CD4-positive, alpha-beta T cell treated with Interleukin-1 beta for 1 hour (primary cell): ENCODE measurements around the gene JPT1.

Source experiments
- DNase-seq, 2 donors: peaks; one replicate each; pipeline ENCODE4 v3.0.0-alpha.2; 2020 to 2022

The JPT1 gene

GRCh38 chr17:75103601-75104554 is 50.4 kb downstream of the JPT1 start:
- DNase-seq = no peak

GRCh38 chr17:75102385-75102821 is 51.9 kb downstream of the JPT1 start:
- peak in 1 of 2 donors; percentile 45 for DNase-seq

GRCh38 chr17:75099881-75100595 is 54.3 kb downstream of the JPT1 start:
- DNase-seq = no peak

- DNase-seq = no peak
Observed at GRCh38 chr17:75098861-75099260, 55.5 kb downstream of the JPT1 start.

- DNase-seq = no peak
Observed at GRCh38 chr17:75097865-75098264, 56.4 kb downstream of the JPT1 start.

- peak in 1 of 2 donors; percentile 67 for DNase-seq
Observed at GRCh38 chr17:75096082-75096625, 58.2 kb downstream of the JPT1 start.

GRCh38 chr17:75094871-75095399 is 59.4 kb downstream of the JPT1 start:
- DNase-seq = no peak

- no peak for DNase-seq
Observed at GRCh38 chr17:75093548-75094158, 60.7 kb downstream of the JPT1 start.

- no peak for DNase-seq
Observed at GRCh38 chr17:75091855-75092327, 62.4 kb downstream of the JPT1 start.

GRCh38 chr17:75090871-75091854 is 63.1 kb downstream of the JPT1 start:
- DNase-seq = no peak

- no peak for DNase-seq
Observed at GRCh38 chr17:75088465-75089417, 65.6 kb downstream of the JPT1 start.

GRCh38 chr17:75087558-75088453 is 66.5 kb downstream of the JPT1 start, which contains the start of gene SLC16A5:
Gene SLC16A5, plus strand, starts transcription at chr17:75087954. Its CDS starts 5,683 bp downstream, at chr17:75093637.
- DNase-seq = peak; percentile 42 to 75

- no peak for DNase-seq
Observed at GRCh38 chr17:75087182-75087557, 67.1 kb downstream of the JPT1 start.

- no peak for DNase-seq
Observed at GRCh38 chr17:75086496-75087181, 67.7 kb downstream of the JPT1 start.
